ENCODE results near the gene CACNA1B. TPM values are rescaled to one million over a fixed set of nuclear protein-coding genes. Genes with fewer than 3 reads are reported as not detected.

Gene CACNA1B
- polyA plus RNA-seq, 1 of the 3 experiments (the other 2 are of a cell fraction) = 0.03 TPM

GRCh38 chr9:138122676-138123075 is 245.1 kb downstream of the CACNA1B start:
- Histone ChIP-seq H3K27ac (ENCODE audit: low read depth in 2 of 2, low read length in 1 of 2) (no peak overlapping the region), H4K20me1 (ENCODE audit: insufficient read depth) (no peaks in the 10 kb centered on the region), H3K36me3 (replicated peaks in 1 of 2; ENCODE audit: control insufficient read depth in 1 of 2, insufficient read depth in 2 of 2, low read length in 1 of 2) (no peaks in the 10 kb centered on the region), H2AFZ (ENCODE audit: low read depth) (no peak overlapping the region), H3K79me2 (ENCODE audit: insufficient read depth) (no peaks in the 10 kb centered on the region), H3K9me2 (no peaks in the 10 kb centered on the region), H3F3A (replicated peaks; ENCODE audit: insufficient read depth) (no peaks in the 10 kb centered on the region), H3K9ac (no peak overlapping the region), H3K9me3 (no peaks in the 10 kb centered on the region), H3K27me3 (ENCODE audit: insufficient read depth) (no peaks in the 10 kb centered on the region), H3K4me3 (ENCODE audit: low read depth in 2 of 2, low read length in 1 of 2) (no peak overlapping the region), H3K4me1 (ENCODE audit: control insufficient read depth in 1 of 2, insufficient read depth in 2 of 2, low read depth in 1 of 2, low read length in 1 of 2) (no peaks in the 10 kb centered on the region), H3K4me2 (no peak overlapping the region)
- POLR2A ChIA-PET = no interaction called here
- CTCF ChIA-PET = no interaction called here
- TF ChIP-seq CTCF (IDR thresholded peaks at IDR 0.05) (no peak), EZH2phosphoT487 (IDR thresholded peaks at IDR 0.05; ENCODE audit: borderline replicate concordance, low read depth) (no peak), MAX (IDR thresholded peaks at IDR 0.05; ENCODE audit: low read depth) (no peak), RAD21 (IDR thresholded peaks at IDR 0.05; ENCODE audit: low read length) (no peak), NRF1 (IDR thresholded peaks at IDR 0.05; ENCODE audit: low read depth, low read length) (no peak), MXI1 (IDR thresholded peaks at IDR 0.05; ENCODE audit: low read depth, low read length) (no peak), USF2 (IDR thresholded peaks at IDR 0.05; ENCODE audit: borderline replicate concordance, low read depth, low read length) (no peak), TAF1 (IDR thresholded peaks at IDR 0.05; ENCODE audit: borderline replicate concordance, low read depth, low read length) (no peak), USF1 (IDR thresholded peaks at IDR 0.05; ENCODE audit: borderline replicate concordance, low read depth) (no peak), GATA2 (CRISPR knock-in tag; IDR thresholded peaks at IDR 0.05) (no peak), FOXM1 (IDR thresholded peaks at IDR 0.05; ENCODE audit: low read depth) (no peak), POLR2AphosphoS5 (IDR thresholded peaks at IDR 0.05; ENCODE audit: low read depth, low read length) (no peak), FOXJ3 (CRISPR knock-in tag; IDR thresholded peaks at IDR 0.05) (no peak), GABPA (IDR thresholded peaks at IDR 0.05; ENCODE audit: low read depth) (no peak), PBX3 (IDR thresholded peaks at IDR 0.05) (no peak), FOSL2 (IDR thresholded peaks at IDR 0.05; ENCODE audit: borderline replicate concordance, low read depth) (no peak)
- no peak for DNase-seq
- WGBS (ENCODE audit: low lambda C conversion rate) = 43% methylated on average over 11 of the region's 13 CpGs

Data from SK-N-SH (cell line).